ENCODE measurements around the gene B4GAT1.

DNA sequence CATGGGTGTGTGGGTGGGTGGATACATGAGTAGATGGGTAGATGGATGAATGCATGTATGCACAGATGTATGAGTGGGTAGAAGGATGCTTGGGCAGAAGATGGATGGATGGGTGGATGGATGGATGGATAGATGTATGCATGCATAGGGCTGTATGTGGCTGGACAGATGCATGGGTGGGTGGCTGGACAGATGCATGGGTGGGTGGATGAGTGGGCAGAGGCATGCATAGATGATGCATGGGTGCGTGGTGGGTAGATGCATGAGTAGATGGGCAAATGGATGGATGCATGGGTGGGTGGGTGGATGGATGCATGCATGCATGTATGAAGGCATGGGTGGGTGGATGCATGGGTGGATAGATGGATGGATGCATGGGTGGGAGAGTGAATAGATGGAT is 23.7 kb downstream of the B4GAT1 start:
- TF ChIP-seq, protein P1, sequence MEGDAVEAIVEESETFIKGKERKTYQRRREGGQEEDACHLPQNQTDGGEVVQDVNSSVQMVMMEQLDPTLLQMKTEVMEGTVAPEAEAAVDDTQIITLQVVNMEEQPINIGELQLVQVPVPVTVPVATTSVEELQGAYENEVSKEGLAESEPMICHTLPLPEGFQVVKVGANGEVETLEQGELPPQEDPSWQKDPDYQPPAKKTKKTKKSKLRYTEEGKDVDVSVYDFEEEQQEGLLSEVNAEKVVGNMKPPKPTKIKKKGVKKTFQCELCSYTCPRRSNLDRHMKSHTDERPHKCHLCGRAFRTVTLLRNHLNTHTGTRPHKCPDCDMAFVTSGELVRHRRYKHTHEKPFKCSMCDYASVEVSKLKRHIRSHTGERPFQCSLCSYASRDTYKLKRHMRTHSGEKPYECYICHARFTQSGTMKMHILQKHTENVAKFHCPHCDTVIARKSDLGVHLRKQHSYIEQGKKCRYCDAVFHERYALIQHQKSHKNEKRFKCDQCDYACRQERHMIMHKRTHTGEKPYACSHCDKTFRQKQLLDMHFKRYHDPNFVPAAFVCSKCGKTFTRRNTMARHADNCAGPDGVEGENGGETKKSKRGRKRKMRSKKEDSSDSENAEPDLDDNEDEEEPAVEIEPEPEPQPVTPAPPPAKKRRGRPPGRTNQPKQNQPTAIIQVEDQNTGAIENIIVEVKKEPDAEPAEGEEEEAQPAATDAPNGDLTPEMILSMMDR (IDR thresholded peaks at IDR 0.05 in 2 of 3, conservative IDR thresholded peaks at IDR 0.05 in 1 of 3; ENCODE audit: control insufficient read depth in 2 of 3, extremely low read depth in 1 of 3, insufficient read depth in 1 of 3, low read depth in 3 of 3, low read length in 3 of 3), result no peak
- TF ChIP-seq BCLAF1 (IDR thresholded peaks at IDR 0.05) (no peak), TAF1 (IDR thresholded peaks at IDR 0.05; ENCODE audit: borderline replicate concordance, low read depth, low read length) (no peak), SMC3 (IDR thresholded peaks at IDR 0.05; ENCODE audit: borderline replicate concordance, low read length) (no peak), ZBED1 (IDR thresholded peaks at IDR 0.05; ENCODE audit: borderline replicate concordance) (no peak), EZH2 (IDR thresholded peaks at IDR 0.05; ENCODE audit: borderline replicate concordance, control insufficient read depth, low read depth, low read length) (no peak), JUND (IDR thresholded peaks at IDR 0.05; ENCODE audit: low read depth, low read length) (no peak), NR2C1 (IDR thresholded peaks at IDR 0.05) (no peak), RUNX3 (IDR thresholded peaks at IDR 0.05; ENCODE audit: low read length) (no peak), EP300 (IDR thresholded peaks at IDR 0.05; ENCODE audit: borderline replicate concordance in 1 of 2, control insufficient read depth in 1 of 2, low read depth in 2 of 2, low read length in 2 of 2) (no peak)
